Right lobe of liver (tissue), 6 donors: ENCODE data around the gene METTL13. TPM values are rescaled to one million over a fixed set of nuclear protein-coding genes. Genes with fewer than 3 reads are reported as not detected.

Experiments used
- ATAC-seq, 4 donors: fragments of 200-7000 bp; cut with Tn5 transposase; one replicate each; pipeline ENCODE4 v1.9.1; 2020; ENCODE audit warnings: mild to moderate bottlenecking in 4 of 4, moderate library complexity in 4 of 4
- DNase-seq, 3 donors: peaks; one replicate each; pipeline ENCODE4 v3.0.0-alpha.2; 2020
- H3K27ac ChIP-seq, 3 donors: fragments of 200-600 bp; one replicate each; pipeline ENCODE4 v1.8.0; 2022
- H3K27me3 ChIP-seq, 2 donors: fragments of 200-600 bp; one replicate each; pipeline ENCODE4 v1.8.0; 2022
- H3K36me3 ChIP-seq, 4 donors: fragments of 200-600 bp; sonication (generic) in 1 of 4; one replicate each; pipeline versions ENCODE4 v1.5.1 to v1.8.0; 2017 to 2022; ENCODE audit warnings: control low read depth in 1 of 4
- H3K4me1 ChIP-seq, 4 donors: fragments of 200-600 bp; sonication (generic) in 1 of 4; one replicate each; pipeline versions ENCODE4 v1.5.1 to v1.8.0; 2017 to 2022; ENCODE audit warnings: control low read depth in 1 of 4
- H3K4me3 ChIP-seq, 3 donors: fragments of 200-600 bp; one replicate each; pipeline ENCODE4 v1.8.0; 2022
- H3K9me3 ChIP-seq, 4 donors: fragments of 200-600 bp; sonication (generic) in 1 of 4; one replicate each; pipeline versions ENCODE4 v1.5.1 to v1.8.0; 2017 to 2022; ENCODE audit warnings: control low read depth in 1 of 4
- CTCF ChIP-seq, 4 donors: fragments of 200-600 bp in 3 of 4; fragments of 450-650 bp in 1 of 4; IDR thresholded peaks; one replicate each; pipeline versions ENCODE4 v1.5.1 to v1.8.0; 2016 to 2022; ENCODE audit warnings: antibody characterized with exemption in 4 of 4, mild to moderate bottlenecking in 2 of 4
- POLR2A ChIP-seq: fragments of 450-650 bp; IDR thresholded peaks from one replicate; pipeline ENCODE4 v1.6.1; 2017; ENCODE audit warnings: antibody characterized with exemption, mild to moderate bottlenecking
- WGBS: methylation state at CpG from one replicate; pipeline ENCODE4 v1.1.6; 2018; ENCODE audit warnings: low coverage, low lambda C conversion rate; ENCODE audit not compliant: insufficient coverage; ENCODE audit errors: missing lambda C conversion rate; 5-methylcytosine and 5-hydroxymethylcytosine counted together
- intact Hi-C, 2 donors: fragments of 100-400 bp; cut with DNase I; formaldehyde crosslinking; loops; one replicate each; pipeline versions ENCODE4 v1.11.2 to v1.14.1; 2022
- total RNA-seq, 6 experiments: library from RNA; depleted of rRNA in 2 of 6; stranded (reverse); fragments of >200 nt in 2 of 6; fragmentation: NEBNext Ultra II Directional in 3 of 6; extraction: Animal tissue kit (Norgen Biotek cat#: 25700) in 3 of 6; gene quantifications; one replicate each; pipeline versions ENCODE4 v1.1.0 to v1.2.4, GENCODE V29; 2016 to 2023
- donor health status: DM: no; HTN: yes; CAD: no.
- donor health status: DM: no; HTN: no; CAD: no.
- donor health status: DM: no; HTN: no; CAD: no.
- donor health status: DM: no; HTN: yes; CAD: no.
- donor health status: DM: no; HTN: yes; CAD: no.

METTL13 gene
- total RNA-seq, 6 experiments from 2014 or later = 8.9 to 14.4 (median 11.9) TPM

GRCh38 chr1:171769754-171770153 is 11.7 kb upstream of the METTL13 start:
- no peaks in the 10 kb centered on the region for H3K9me3 ChIP-seq
- no peaks in the 10 kb centered on the region for H3K36me3 ChIP-seq
- intact Hi-C loops = no loop called here
- H3K27ac ChIP-seq = no peak overlapping the region
- TF ChIP-seq POLR2A (no peak), CTCF (IDR thresholded peaks at IDR 0.05) (no peak)
- H3K4me1 ChIP-seq = peaks cover 0 to 3% (median 0%) of the 10 kb centered on the region in 4 donors
- ATAC-seq (no peak), DNase-seq (no peak)
- H3K27me3 ChIP-seq = no peaks in the 10 kb centered on the region
- H3K4me3 ChIP-seq = no peak overlapping the region
- WGBS = 55% methylated on average over 1 of the region's 1 CpG

DNA sequence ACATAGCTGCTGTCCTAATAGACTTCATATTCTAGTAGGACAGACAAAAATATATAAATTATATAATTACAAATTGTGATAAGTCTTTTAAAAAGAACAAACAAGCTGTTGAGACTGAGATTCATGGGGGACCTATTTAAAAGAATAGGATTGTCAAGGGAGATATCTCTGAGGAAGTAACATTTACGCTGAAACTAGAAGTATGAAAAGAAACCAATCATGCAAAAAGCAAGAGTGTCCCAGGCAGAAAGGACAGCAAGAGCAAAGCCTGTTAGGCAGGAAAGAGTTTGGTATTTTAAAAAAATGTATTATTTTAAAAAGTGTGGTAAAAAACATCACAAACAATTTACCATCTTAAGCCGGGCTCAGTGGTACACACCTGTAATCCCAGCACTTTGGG is 9.1 kb upstream of the METTL13 start:
- H3K27ac ChIP-seq = no peak overlapping the region
- H3K4me3 ChIP-seq = no peak overlapping the region
- TF ChIP-seq CTCF (IDR thresholded peaks at IDR 0.05) (no peak), POLR2A (no peak)
- WGBS = 90% methylated on average over 2 of the region's 2 CpGs
- intact Hi-C loops = no loop called here
- DNase-seq = no peak
- no peaks in the 10 kb centered on the region for H3K36me3 ChIP-seq
- H3K27me3 ChIP-seq = no peaks in the 10 kb centered on the region
- ATAC-seq = no peak
- no peaks in the 10 kb centered on the region for H3K9me3 ChIP-seq
- peaks cover 0 to under 1% (median 0%) of the 10 kb centered on the region in 4 donors for H3K4me1 ChIP-seq

DNA sequence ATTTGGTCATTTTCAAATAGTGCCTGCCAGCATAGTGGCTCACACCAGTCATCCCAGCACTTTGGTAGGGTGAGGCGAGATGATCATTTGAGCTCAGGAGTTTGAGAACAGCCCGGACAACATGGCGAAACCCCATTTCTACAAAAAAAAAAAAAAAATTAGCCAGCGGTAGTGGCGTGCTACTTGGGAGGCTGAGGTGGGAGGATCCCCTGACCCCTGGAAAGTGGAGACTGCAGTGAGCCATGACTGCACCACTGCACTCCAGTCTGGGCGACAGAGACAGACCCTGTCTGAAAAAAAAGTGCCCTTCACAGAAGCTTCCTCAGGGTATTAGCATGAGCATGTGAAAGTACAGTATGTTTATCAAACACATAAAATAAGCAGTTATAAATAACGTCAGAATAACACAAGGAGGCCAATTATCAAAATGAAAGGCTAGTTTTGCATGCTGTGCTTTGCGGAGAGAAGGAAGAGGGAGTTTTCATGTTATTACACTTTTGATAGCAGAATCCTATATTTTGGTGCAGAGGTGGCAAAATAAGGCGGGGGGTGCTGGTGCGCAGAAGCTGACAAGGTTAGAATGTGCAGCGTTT is 781 bp upstream of the METTL13 start:
- WGBS = 37% methylated on average over 9 of the region's 11 CpGs
- ATAC-seq (no peak), DNase-seq (no peak)
- no peak for TF ChIP-seq CTCF (IDR thresholded peaks at IDR 0.05)
- no peak for TF ChIP-seq POLR2A
- Histone ChIP-seq H3K27me3 (no peaks in the 10 kb centered on the region), H3K36me3 (peaks cover 0 to 9% (median 2%) of the 10 kb centered on the region in 4 donors), H3K4me3 (peak overlapping the region; percentile 42 to 84 (median 51)), H3K4me1 (peaks cover 0 to 10% (median 5%) of the 10 kb centered on the region in 4 donors), H3K27ac (peak overlapping the region; percentile 52 to 79 (median 63)), H3K9me3 (no peaks in the 10 kb centered on the region)
- intact Hi-C loops = no loop called here

- WGBS = 80% methylated on average over 7 of the region's 25 CpGs
- TF ChIP-seq POLR2A (no peak), CTCF (IDR thresholded peaks at IDR 0.05) (no peak)
- peaks cover 0 to 10% (median 5%) of the 10 kb centered on the region in 4 donors for H3K4me1 ChIP-seq
- no peak for ATAC-seq
- intact Hi-C loops = no loop called here
- H3K27ac ChIP-seq = no peak overlapping the region
- no peak overlapping the region for H3K4me3 ChIP-seq
- H3K9me3 ChIP-seq = no peaks in the 10 kb centered on the region
- H3K36me3 ChIP-seq = peaks cover 0 to 42% (median 18%) of the 10 kb centered on the region in 4 donors
- no peak for DNase-seq
- H3K27me3 ChIP-seq = no peaks in the 10 kb centered on the region
These were observed 2.5 kb downstream of the METTL13 start for GRCh38 chr1:171783816-171784530.
